ENCODE results near the gene KLK14.

Gene KLK14, protein sequence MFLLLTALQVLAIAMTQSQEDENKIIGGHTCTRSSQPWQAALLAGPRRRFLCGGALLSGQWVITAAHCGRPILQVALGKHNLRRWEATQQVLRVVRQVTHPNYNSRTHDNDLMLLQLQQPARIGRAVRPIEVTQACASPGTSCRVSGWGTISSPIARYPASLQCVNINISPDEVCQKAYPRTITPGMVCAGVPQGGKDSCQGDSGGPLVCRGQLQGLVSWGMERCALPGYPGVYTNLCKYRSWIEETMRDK

DNA sequence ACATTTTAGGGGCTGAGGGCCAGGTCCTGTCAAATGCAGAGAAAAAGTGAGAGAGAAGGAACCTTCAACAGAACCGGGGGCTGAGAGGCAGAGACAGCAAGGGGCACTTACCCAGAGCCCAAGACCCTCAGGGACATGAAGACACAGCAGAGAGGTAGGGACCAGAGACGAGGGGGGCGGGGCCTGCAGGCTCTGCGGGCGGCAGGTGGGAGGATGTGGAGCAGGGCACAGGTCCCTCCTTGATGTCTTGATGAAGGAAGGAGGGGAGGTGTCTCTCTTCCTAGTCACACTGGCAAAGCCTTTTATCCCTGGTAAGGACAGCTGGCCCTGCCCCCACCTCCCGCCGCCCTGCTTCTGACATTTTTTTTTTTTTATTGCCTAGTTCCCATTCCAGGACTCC lies at the start of gene KLK14:
KLK14 (minus strand) TSS at position 277 of the 400 bp plus-strand sequence; CDS start at position 4, 273 bp downstream.
- Histone ChIP-seq H3K9me2 (replicated peaks; ENCODE audit: insufficient read depth, low read length) (no peaks in the 10 kb centered on the region), H3K9ac (ENCODE audit: low read length) (no peak within 1 kb of the TSS), H3K27me3 (ENCODE audit: low read length) (no peaks in the 10 kb centered on the region), H3F3A (ENCODE audit: insufficient read depth) (no peaks in the 10 kb centered on the region), H2AFZ (ENCODE audit: low read depth, low read length, severe bottlenecking) (no peak within 1 kb of the TSS), H3K4me3 (ENCODE audit: insufficient read depth, low read length, poor library complexity, severe bottlenecking) (no peak within 1 kb of the TSS), H4K20me1 (ENCODE audit: low read depth, low read length) (no peaks in the 10 kb centered on the region), H3K36me3 (ENCODE audit: low read length) (no peaks in the 10 kb centered on the region), H3K79me2 (ENCODE audit: insufficient read depth, low read length) (no peaks in the 10 kb centered on the region), H3K4me2 (ENCODE audit: low read depth, low read length, poor library complexity, severe bottlenecking) (no peak within 1 kb of the TSS), H3K9me3 (ENCODE audit: insufficient read depth, low read length) (no peaks in the 10 kb centered on the region), H3K27ac (ENCODE audit: low read depth, low read length) (no peak within 1 kb of the TSS)
- no peak for TF ChIP-seq EZH2phosphoT487 (conservative IDR thresholded peaks at IDR 0.05; ENCODE audit: low read length)
- TF ChIP-seq, protein P1, sequence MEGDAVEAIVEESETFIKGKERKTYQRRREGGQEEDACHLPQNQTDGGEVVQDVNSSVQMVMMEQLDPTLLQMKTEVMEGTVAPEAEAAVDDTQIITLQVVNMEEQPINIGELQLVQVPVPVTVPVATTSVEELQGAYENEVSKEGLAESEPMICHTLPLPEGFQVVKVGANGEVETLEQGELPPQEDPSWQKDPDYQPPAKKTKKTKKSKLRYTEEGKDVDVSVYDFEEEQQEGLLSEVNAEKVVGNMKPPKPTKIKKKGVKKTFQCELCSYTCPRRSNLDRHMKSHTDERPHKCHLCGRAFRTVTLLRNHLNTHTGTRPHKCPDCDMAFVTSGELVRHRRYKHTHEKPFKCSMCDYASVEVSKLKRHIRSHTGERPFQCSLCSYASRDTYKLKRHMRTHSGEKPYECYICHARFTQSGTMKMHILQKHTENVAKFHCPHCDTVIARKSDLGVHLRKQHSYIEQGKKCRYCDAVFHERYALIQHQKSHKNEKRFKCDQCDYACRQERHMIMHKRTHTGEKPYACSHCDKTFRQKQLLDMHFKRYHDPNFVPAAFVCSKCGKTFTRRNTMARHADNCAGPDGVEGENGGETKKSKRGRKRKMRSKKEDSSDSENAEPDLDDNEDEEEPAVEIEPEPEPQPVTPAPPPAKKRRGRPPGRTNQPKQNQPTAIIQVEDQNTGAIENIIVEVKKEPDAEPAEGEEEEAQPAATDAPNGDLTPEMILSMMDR (IDR thresholded peaks at IDR 0.05; ENCODE audit: insufficient read depth, low read length, poor library complexity, severe bottlenecking): no peak

DNA sequence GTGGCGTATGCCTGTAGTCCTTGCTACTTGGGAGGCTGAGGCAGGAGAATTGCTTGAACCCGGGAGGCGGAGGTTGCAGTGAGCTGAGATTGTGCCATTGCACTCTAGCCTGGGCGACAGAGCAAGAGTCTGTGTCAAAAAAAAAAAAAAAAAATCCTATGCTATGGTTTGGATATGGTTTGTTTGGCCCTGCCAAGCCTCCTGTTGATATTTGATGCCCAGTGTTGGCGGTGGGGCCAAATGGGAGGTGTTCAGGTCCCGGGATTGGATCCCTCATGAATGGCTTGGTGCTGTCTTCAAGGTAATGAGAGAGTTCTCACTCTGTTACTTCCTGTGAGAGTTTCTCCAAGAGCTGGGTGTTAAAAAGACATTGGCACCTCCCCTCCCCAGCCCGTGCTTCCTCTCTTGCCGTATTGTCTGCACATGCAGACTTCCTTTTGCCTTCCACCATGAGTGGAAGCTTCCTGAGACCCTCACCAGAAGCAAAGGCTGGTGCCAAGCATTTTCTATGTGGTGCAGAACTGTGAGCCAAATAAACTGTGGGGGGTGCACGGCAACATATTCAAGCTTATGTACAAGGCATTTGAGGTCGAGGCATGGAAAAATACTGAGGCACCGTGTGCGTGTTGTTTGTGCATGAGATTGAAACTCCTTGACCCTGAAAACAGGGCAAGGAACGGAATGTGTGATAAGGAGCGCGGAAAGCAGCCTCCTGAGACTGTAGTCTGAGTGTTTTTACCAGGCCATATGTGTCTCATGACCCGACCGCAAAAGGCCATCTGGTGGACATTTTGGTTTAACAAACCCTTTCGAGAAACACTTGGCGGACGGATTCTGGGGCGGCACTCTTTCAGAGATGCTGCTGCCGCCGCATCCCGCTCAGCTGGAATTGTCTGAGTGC lies 49.3 kb upstream of the KLK14 start:
- H3K4me3 ChIP-seq (ENCODE audit: insufficient read depth, low read length, poor library complexity, severe bottlenecking): no peak overlapping the region

DNA sequence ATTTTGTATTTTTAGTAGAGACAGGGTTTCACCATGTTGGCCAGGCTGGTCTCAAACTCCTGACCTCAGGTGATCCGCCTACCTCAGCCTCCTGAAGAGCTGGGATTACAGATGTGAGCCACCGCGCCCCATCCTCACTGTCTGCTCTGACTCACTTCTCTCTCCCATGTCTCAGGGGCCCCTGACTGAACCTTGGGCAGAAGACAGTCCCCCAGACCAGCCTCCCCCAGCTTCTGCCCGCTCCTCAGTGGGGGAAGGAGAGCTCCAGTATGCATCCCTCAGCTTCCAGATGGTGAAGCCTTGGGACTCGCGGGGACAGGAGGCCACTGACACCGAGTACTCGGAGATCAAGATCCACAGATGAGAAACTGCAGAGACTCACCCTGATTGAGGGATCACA lies 47.0 kb upstream of the KLK14 start:
- no peak overlapping the region for H3K4me2 ChIP-seq (ENCODE audit: low read depth, low read length, poor library complexity, severe bottlenecking)
- H4K20me1 ChIP-seq (ENCODE audit: low read depth, low read length): no peaks in the 10 kb centered on the region
- no peak overlapping the region for H3K27ac ChIP-seq (ENCODE audit: low read depth, low read length)
- TF ChIP-seq, protein P1 (IDR thresholded peaks at IDR 0.05; ENCODE audit: insufficient read depth, low read length, poor library complexity, severe bottlenecking): no peak
- no peak for TF ChIP-seq EZH2phosphoT487 (conservative IDR thresholded peaks at IDR 0.05; ENCODE audit: low read length)
- H3K27me3 ChIP-seq (ENCODE audit: low read length): no peaks in the 10 kb centered on the region
- H3K4me3 ChIP-seq (ENCODE audit: insufficient read depth, low read length, poor library complexity, severe bottlenecking): no peak overlapping the region
- no peaks in the 10 kb centered on the region for H3K36me3 ChIP-seq (ENCODE audit: low read length)
- no peak overlapping the region for H3K9ac ChIP-seq (ENCODE audit: low read length)
- H3K79me2 ChIP-seq (ENCODE audit: insufficient read depth, low read length): no peaks in the 10 kb centered on the region
- H3F3A ChIP-seq (ENCODE audit: insufficient read depth): no peaks in the 10 kb centered on the region
- no peaks in the 10 kb centered on the region for H3K9me2 ChIP-seq (replicated peaks; ENCODE audit: insufficient read depth, low read length)
- 0 out of 2 replicates have a peak, but pooled peaks cover under 1% of the 10 kb centered on the region for H3K9me3 ChIP-seq (ENCODE audit: insufficient read depth, low read length)
- H2AFZ ChIP-seq (ENCODE audit: low read depth, low read length, severe bottlenecking): no peak overlapping the region

More for the DNA sequence above, 49.3 kb upstream of the KLK14 start:
- Histone ChIP-seq H3K4me2 (ENCODE audit: low read depth, low read length, poor library complexity, severe bottlenecking) (no peak overlapping the region), H3K36me3 (ENCODE audit: low read length) (no peaks in the 10 kb centered on the region), H3K79me2 (ENCODE audit: insufficient read depth, low read length) (no peaks in the 10 kb centered on the region), H3K9ac (ENCODE audit: low read length) (no peak overlapping the region), H3K27ac (ENCODE audit: low read depth, low read length) (no peak overlapping the region), H3K9me2 (replicated peaks; ENCODE audit: insufficient read depth, low read length) (no peaks in the 10 kb centered on the region), H3F3A (ENCODE audit: insufficient read depth) (no peaks in the 10 kb centered on the region), H3K9me3 (ENCODE audit: insufficient read depth, low read length) (peaks cover 9% of the 10 kb centered on the region; the same call in 1 of the 2 replicates), H2AFZ (ENCODE audit: low read depth, low read length, severe bottlenecking) (no peak overlapping the region), H3K27me3 (ENCODE audit: low read length) (no peaks in the 10 kb centered on the region; the same call in 1 of the 2 replicates), H4K20me1 (ENCODE audit: low read depth, low read length) (no peaks in the 10 kb centered on the region)
- TF ChIP-seq, protein P1 (IDR thresholded peaks at IDR 0.05; ENCODE audit: insufficient read depth, low read length, poor library complexity, severe bottlenecking): no peak
- TF ChIP-seq EZH2phosphoT487 (conservative IDR thresholded peaks at IDR 0.05; ENCODE audit: low read length): no peak
